SK-N-SH (cell line): ENCODE measurements around the gene MAPKAP1. TPM values are rescaled to one million over a fixed set of nuclear protein-coding genes. Genes with fewer than 3 reads are reported as not detected.
A peak's percentile ranks its signal among the peaks of the same experiment; 100 is the strongest.

Experiments
- CTCF ChIA-PET: fragments of 300-600, 350-600 bp; formaldehyde crosslinking; extraction: SDS; loops from one replicate; lab custom pipeline; 2021; lab: Yijun Ruan, JAX
- POLR2A ChIA-PET: fragments of 350-600 bp; sonication (Branson Sonifier 250); formaldehyde crosslinking; extraction: SDS; loops from one replicate; lab custom pipeline; 2020; ENCODE audit warnings: antibody characterized with exemption, inconsistent platforms; lab: Yijun Ruan, JAX
- DNase-seq: peaks from one replicate; pipeline ENCODE4 v3.0.0; 2012
- H2AFZ ChIP-seq: fragments of 200-600 bp; sonication (generic); 2 replicates; pipeline ENCODE4 v1.8.1; 2016; ENCODE audit warnings: antibody characterized with exemption, mild to moderate bottlenecking, low read depth
- H3F3A ChIP-seq: fragments of 200-600 bp; sonication (generic); replicated peaks from 2 replicates; pipeline ENCODE3; 2016; ENCODE audit warnings: antibody characterized with exemption, mild to moderate bottlenecking; ENCODE audit not compliant: insufficient read depth
- H3K27ac ChIP-seq, 2 experiments: fragments of 200-500 bp in 1 of 2; fragments of 200-600 bp in 1 of 2; sonication (Bioruptor generic) in 1 of 2; sonication (generic), shearing (Covaris generic) in 1 of 2; 2 replicates each; pipeline versions ENCODE4 v1.5.1 to v1.6.1; 2014 to 2016; ENCODE audit warnings: low read depth in 2 of 2, inconsistent platforms in 1 of 2, low read length in 1 of 2, mild to moderate bottlenecking in 1 of 2, mixed read lengths in 1 of 2
- H3K27me3 ChIP-seq: fragments of 200-600 bp; sonication (generic), shearing (Covaris generic); 2 replicates; pipeline ENCODE4 v1.6.1; 2016; ENCODE audit warnings: mixed run types; ENCODE audit not compliant: insufficient read depth
- H3K36me3 ChIP-seq, 2 experiments: fragments of 200-500 bp in 1 of 2; fragments of 200-600 bp in 1 of 2; sonication (Bioruptor generic) in 1 of 2; sonication (generic) in 1 of 2; replicated peaks in 1 of 2; 2 replicates each; pipeline versions ENCODE3 to v1.5.1; 2014 to 2016; ENCODE audit warnings: low read length in 1 of 2, mild to moderate bottlenecking in 1 of 2; ENCODE audit not compliant: insufficient read depth in 2 of 2, control insufficient read depth in 1 of 2
- H3K4me1 ChIP-seq, 2 experiments: fragments of 200-500 bp in 1 of 2; fragments of 200-600 bp in 1 of 2; sonication (Bioruptor generic) in 1 of 2; sonication (generic), shearing (Covaris generic) in 1 of 2; 2 replicates each; pipeline versions ENCODE4 v1.5.1 to v1.6.1; 2014 to 2016; ENCODE audit warnings: low read depth in 1 of 2, low read length in 1 of 2, mixed run types in 1 of 2; ENCODE audit not compliant: insufficient read depth in 2 of 2, control insufficient read depth in 1 of 2
- H3K4me2 ChIP-seq: fragments of 200-600 bp; sonication (generic), shearing (Covaris generic); 2 replicates; pipeline ENCODE4 v1.6.1; 2017; ENCODE audit warnings: mixed run types
- H3K4me3 ChIP-seq, 2 experiments: fragments of 200-500 bp in 1 of 2; fragments of 200-600 bp in 1 of 2; sonication (Bioruptor generic) in 1 of 2; sonication (generic), shearing (Covaris generic) in 1 of 2; 2 replicates each; pipeline versions ENCODE4 v1.5.1 to v1.8.1; 2014 to 2016; ENCODE audit warnings: low read depth in 2 of 2, inconsistent platforms in 1 of 2, low read length in 1 of 2, mild to moderate bottlenecking in 1 of 2, mixed read lengths in 1 of 2, moderate library complexity in 1 of 2
- H3K79me2 ChIP-seq: fragments of 200-600 bp; sonication (generic); 2 replicates; pipeline ENCODE4 v1.8.1; 2017; ENCODE audit warnings: mild to moderate bottlenecking; ENCODE audit not compliant: insufficient read depth
- H3K9ac ChIP-seq: fragments of 200-600 bp; sonication (generic); 2 replicates; pipeline ENCODE4 v1.6.1; 2017; ENCODE audit warnings: mixed run types
- H3K9me2 ChIP-seq: fragments of 200-600 bp; sonication (generic); 2 replicates; pipeline ENCODE4 v1.6.1; 2017; ENCODE audit warnings: mixed run types
- H3K9me3 ChIP-seq: fragments of 200-600 bp; sonication (generic); 2 replicates; pipeline ENCODE4 v1.6.1; 2017; ENCODE audit warnings: mixed run types, mild to moderate bottlenecking, moderate library complexity
- H4K20me1 ChIP-seq: fragments of 200-600 bp; sonication (generic); 2 replicates; pipeline ENCODE4 v1.6.1; 2017; ENCODE audit warnings: mild to moderate bottlenecking, mixed run types; ENCODE audit not compliant: insufficient read depth
- CHD2 ChIP-seq: fragments of 150-350 bp; IDR thresholded peaks from 2 replicates; pipeline ENCODE4 v1.6.1; 2018; ENCODE audit warnings: low read length; ENCODE audit not compliant: partially characterized antibody
- ELF1 ChIP-seq: IDR thresholded peaks from 2 replicates; pipeline ENCODE4 v1.4.0; 2012
- EP300 ChIP-seq, 2 experiments: IDR thresholded peaks; 2 replicates each; pipeline versions ENCODE4 v1.4.0 to v1.6.1; 2012; ENCODE audit warnings: borderline replicate concordance in 1 of 2, low read depth in 1 of 2, low read length in 1 of 2
- FOSL2 ChIP-seq: IDR thresholded peaks from 2 replicates; pipeline ENCODE4 v1.4.0; 2012; ENCODE audit warnings: low read depth, mild to moderate bottlenecking, moderate library complexity, borderline replicate concordance
- FOXJ3 ChIP-seq: sonication (generic); formaldehyde crosslinking; IDR thresholded peaks from 2 replicates; pipeline ENCODE4 v1.5.1; 2020; ENCODE audit warnings: mild to moderate bottlenecking, missing genetic modification reagents
- FOXM1 ChIP-seq: IDR thresholded peaks from 2 replicates; pipeline ENCODE4 v1.4.0; 2012; ENCODE audit warnings: low read depth, mild to moderate bottlenecking
- GABPA ChIP-seq: IDR thresholded peaks from 2 replicates; pipeline ENCODE4 v1.4.0; 2012; ENCODE audit warnings: low read depth, mild to moderate bottlenecking
- IRF3 ChIP-seq: fragments of 150-350 bp; IDR thresholded peaks from 2 replicates; pipeline ENCODE4 v1.6.1; 2016; ENCODE audit warnings: mild to moderate bottlenecking, low read depth, low read length
- NFIC ChIP-seq: IDR thresholded peaks from 2 replicates; pipeline ENCODE4 v1.4.0; 2012; ENCODE audit warnings: borderline replicate concordance
- NRF1 ChIP-seq: IDR thresholded peaks from 2 replicates; pipeline ENCODE4 v1.6.1; 2012; ENCODE audit warnings: low read depth, mild to moderate bottlenecking, low read length
- RFX5 ChIP-seq: IDR thresholded peaks from 2 replicates; pipeline ENCODE4 v1.6.1; 2012; ENCODE audit warnings: mild to moderate bottlenecking, improper control_type of control experiment, low read length
- SIN3A ChIP-seq: IDR thresholded peaks from 2 replicates; pipeline ENCODE4 v1.6.1; 2012; ENCODE audit warnings: low read depth, mild to moderate bottlenecking, low read length, moderate library complexity, borderline replicate concordance
- SMC3 ChIP-seq: IDR thresholded peaks from 2 replicates; pipeline ENCODE4 v1.6.1; 2012; ENCODE audit warnings: low read depth, low read length, improper control_type of control experiment
- TAF1 ChIP-seq: IDR thresholded peaks from 2 replicates; pipeline ENCODE4 v1.6.1; 2012; ENCODE audit warnings: low read depth, mild to moderate bottlenecking, low read length, moderate library complexity, borderline replicate concordance
- USF1 ChIP-seq: IDR thresholded peaks from 2 replicates; pipeline ENCODE4 v1.4.0; 2012; ENCODE audit warnings: low read depth, borderline replicate concordance
- ZBTB33 ChIP-seq: IDR thresholded peaks from 2 replicates; pipeline ENCODE4 v1.4.0; 2012; ENCODE audit warnings: low read depth, borderline replicate concordance
- WGBS: methylation state at CpG from one replicate; pipeline ENCODE4 v1.1.6; 2017; ENCODE audit warnings: low lambda C conversion rate; 5-methylcytosine and 5-hydroxymethylcytosine counted together
- polyA plus RNA-seq, 3 experiments: library from polyadenylated mRNA; depleted of rRNA; stranded (reverse); fragments of >200 nt; gene quantifications; 2 replicates each; pipeline ENCODE4 v1.2.3, GENCODE V29; 2012
- TF ChIP-seq, protein P1 (sequence below): fragments of 200-600 bp; sonication (generic); IDR thresholded peaks from 2 replicates; pipeline ENCODE4 v1.6.1; 2017; ENCODE audit warnings: antibody characterized with exemption, mild to moderate bottlenecking, moderate library complexity
- TF ChIP-seq, protein P2 (sequence below): fragments of 150-350 bp; IDR thresholded peaks from 2 replicates; pipeline ENCODE4 v1.6.1; 2017; ENCODE audit warnings: antibody characterized with exemption, low read length, low read depth, borderline replicate concordance

MAPKAP1 gene
- polyA plus RNA-seq, 1 of the 3 experiments (the other 2 are of a cell fraction), result 117 TPM

DNA sequence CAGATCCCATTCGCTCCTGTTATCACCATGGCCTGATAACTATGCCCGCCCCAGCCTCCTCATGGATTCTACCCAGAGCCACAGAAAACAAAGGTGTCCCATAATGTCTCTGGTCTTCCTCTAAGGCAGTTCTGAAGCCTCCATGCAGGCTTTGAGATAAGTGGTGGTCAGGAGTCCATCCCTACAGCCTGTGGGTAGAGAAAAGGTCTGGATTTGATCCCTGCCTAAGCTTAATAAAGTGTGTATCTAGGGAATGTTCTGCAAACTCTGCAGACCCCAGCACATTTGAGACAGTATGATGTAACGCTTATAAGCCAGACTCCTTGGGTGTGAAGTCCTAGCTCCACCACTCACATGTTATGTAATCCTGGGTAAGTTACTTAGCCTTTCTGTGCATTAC, 187.3 kb downstream of the MAPKAP1 start:
- POLR2A ChIA-PET, result no interaction called here
- no peak overlapping the region for H3K4me3 ChIP-seq
- CTCF ChIA-PET, result interaction anchor here (0.7 to 0.9 kb wide), 2 partner anchors 15 to 40 kb away, joined by 3 read pairs; no protein-coding TSS in a partner anchor
- H3K4me1 ChIP-seq, result peaks cover 12 to 44% of the 10 kb centered on the region in 2 experiments
- no peak overlapping the region for H3K4me2 ChIP-seq
- no peak overlapping the region for H3K9ac ChIP-seq
- peaks cover 0 to 5% of the 10 kb centered on the region in 2 experiments for H3K36me3 ChIP-seq
- no peak overlapping the region for H2AFZ ChIP-seq
- peaks cover 36% of the 10 kb centered on the region for H3F3A ChIP-seq
- H3K9me2 ChIP-seq, result no peaks in the 10 kb centered on the region
- TF ChIP-seq SIN3A (no peak), NRF1 (no peak), FOXM1 (no peak), EP300 (IDR thresholded peaks at IDR 0.05; ENCODE audit: borderline replicate concordance in 1 of 2, low read depth in 1 of 2, low read length in 1 of 2) (no peak), ZBTB33 (no peak), GABPA (no peak), FOXJ3 (CRISPR knock-in tag) (no peak), IRF3 (no peak), NFIC (no peak), SMC3 (no peak), ELF1 (no peak), USF1 (no peak), FOSL2 (no peak), TAF1 (no peak), CHD2 (no peak), RFX5 (no peak)
- TF ChIP-seq, protein P1, sequence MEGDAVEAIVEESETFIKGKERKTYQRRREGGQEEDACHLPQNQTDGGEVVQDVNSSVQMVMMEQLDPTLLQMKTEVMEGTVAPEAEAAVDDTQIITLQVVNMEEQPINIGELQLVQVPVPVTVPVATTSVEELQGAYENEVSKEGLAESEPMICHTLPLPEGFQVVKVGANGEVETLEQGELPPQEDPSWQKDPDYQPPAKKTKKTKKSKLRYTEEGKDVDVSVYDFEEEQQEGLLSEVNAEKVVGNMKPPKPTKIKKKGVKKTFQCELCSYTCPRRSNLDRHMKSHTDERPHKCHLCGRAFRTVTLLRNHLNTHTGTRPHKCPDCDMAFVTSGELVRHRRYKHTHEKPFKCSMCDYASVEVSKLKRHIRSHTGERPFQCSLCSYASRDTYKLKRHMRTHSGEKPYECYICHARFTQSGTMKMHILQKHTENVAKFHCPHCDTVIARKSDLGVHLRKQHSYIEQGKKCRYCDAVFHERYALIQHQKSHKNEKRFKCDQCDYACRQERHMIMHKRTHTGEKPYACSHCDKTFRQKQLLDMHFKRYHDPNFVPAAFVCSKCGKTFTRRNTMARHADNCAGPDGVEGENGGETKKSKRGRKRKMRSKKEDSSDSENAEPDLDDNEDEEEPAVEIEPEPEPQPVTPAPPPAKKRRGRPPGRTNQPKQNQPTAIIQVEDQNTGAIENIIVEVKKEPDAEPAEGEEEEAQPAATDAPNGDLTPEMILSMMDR, result no peak
- TF ChIP-seq, protein P2, sequence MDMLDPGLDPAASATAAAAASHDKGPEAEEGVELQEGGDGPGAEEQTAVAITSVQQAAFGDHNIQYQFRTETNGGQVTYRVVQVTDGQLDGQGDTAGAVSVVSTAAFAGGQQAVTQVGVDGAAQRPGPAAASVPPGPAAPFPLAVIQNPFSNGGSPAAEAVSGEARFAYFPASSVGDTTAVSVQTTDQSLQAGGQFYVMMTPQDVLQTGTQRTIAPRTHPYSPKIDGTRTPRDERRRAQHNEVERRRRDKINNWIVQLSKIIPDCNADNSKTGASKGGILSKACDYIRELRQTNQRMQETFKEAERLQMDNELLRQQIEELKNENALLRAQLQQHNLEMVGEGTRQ, result no peak
- H3K9me3 ChIP-seq, result no peaks in the 10 kb centered on the region
- peaks cover 15% of the 10 kb centered on the region; the same call in 1 of the 2 replicates for H3K79me2 ChIP-seq
- peak overlapping the region; percentile 80 to 98; a peak in 2 of 4 replicates for H3K27ac ChIP-seq
- 100% methylated on average over 3 of the region's 3 CpGs for WGBS
- no peaks in the 10 kb centered on the region for H4K20me1 ChIP-seq
- H3K27me3 ChIP-seq, result no peaks in the 10 kb centered on the region
- DNase-seq, result no peak
